HG03066 (cell line): ENCODE data around the gene TRAF3.

ENCODE experiments used
- ATAC-seq: cut with Tn5 transposase; IDR thresholded peaks from one replicate; pipeline ENCODE4 v1.9.1; 2021; ENCODE audit warnings: low read depth; ENCODE audit not compliant: unreplicated experiment

TRAF3 gene

GRCh38 chr14:102905116-102906108 lies 128.2 kb downstream of the TRAF3 start:
- ATAC-seq: no peak

DNA sequence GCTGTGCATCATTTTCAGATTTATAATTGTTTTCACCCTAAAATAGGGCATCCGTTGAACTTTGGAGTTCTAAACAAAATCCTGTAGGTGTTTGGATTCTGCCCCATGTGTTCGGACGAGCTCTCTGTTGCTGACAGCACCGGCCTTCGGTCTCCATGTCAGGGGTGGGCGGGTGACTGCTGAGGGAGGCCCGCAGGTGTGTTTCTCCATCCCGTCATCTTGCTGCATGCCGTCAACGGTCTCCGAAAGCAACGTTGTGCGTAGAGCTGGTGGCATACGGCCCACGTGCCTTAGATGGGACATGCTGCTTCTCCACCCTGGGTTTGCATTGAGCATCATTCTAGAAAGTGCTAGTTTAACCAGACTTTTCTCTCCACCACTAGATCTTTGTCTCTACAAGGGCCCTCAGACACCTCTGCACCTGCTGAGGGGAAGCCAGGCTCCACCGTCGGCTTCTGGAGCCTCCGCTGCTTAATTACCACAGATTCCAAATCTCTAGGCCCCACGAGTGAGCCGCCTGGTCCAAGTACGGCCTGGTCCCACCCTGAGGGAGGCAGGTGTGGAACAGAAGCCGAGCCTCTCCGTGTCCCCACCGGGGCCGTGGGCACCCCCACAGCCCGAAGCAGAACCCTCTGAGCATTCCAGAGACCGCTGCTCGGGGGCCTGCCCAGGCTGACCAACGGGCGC lies 129.5 kb downstream of the TRAF3 start:
- ATAC-seq: no peak

GRCh38 chr14:102907303-102907844 lies 130.1 kb downstream of the TRAF3 start:
- no peak for ATAC-seq

DNA sequence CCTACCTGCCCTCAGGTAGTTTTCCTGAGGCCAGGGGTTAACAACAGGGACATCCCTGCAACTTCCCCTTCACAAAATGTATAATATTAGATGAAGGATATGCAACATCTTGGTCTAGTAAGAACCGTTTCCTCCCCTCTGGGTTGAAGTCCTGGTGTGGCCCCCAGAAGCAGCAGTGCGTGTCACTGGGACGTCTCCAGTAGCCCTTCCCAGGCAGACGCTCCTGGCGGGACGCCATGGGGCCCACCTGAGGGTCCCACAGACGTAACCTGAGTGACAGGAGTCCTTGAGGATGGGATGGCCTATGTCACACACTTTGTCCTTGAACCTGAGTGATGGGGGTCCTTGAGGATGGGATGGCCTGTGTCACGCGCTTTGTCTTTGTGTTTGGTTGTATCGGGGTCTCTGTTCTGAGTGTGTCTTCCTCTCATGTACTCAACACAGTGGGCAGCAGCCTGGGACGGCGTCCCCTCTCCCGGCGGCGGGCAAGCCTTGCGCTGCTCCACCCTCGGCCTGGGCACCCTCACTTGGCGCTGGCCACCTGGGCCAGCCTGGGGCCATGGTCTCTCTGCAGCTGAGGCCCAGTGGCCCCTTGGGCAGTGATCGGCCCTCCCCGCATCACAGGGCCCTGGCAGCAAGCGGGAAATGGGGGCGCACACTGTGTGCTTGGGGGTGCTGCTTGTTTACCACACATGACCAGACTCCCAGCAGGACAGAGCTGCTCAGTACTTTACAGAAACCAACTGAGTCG lies 130.9 kb downstream of the TRAF3 start:
- no peak for ATAC-seq

DNA sequence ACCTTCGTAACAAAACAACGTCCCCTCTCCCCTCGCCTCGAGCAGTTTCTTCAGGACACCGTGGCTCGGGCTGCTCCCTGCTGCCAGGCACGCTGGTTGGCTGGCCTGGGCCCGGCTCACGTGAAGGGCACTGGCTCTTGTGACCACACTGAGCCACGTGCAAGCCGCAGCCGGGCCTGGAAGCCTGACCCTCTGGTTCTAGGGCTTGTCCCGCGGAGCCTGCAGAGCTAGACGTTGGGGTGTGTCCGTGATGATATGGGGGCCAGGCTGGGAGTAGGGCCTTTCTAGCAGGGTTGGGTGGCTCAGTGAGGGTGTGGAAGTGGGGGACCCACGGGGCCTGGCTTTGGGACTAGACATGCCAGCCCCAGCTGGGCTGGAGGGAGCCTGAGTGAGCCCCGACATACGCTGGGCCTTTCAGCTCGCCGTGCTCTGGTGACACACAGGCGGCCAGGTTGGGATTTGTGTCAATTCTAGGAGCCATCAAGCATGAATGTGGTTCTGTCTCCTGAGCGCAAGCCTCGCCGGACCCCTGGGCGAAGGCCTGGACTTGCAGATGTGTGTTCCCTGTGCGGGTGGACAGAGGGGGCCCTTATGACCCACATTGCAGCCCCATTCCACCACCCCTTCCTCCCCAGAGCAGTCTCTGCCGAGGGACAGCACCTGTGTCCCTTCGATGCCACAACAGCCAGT lies 131.7 kb downstream of the TRAF3 start:
- ATAC-seq: no peak

DNA sequence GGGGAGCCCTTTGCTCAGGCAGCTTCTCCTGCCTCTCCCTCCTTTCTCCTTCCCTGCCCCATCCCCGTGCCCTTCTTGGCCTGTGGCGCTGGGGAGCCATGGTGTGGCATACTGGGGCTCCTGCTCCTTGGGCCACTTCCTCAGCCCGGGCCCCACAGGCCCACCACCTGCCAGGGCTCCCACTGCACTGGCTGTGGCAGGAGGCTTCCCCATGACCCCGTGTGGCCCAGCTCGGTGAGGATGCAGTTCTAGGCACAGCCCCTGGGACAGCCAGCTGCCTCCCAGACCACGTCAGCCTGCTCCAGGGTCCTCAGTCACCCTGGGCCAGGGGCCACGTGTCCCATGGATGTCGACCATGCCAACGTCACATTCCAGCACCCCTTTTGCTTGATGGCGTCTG lies 132.2 kb downstream of the TRAF3 start:
- no peak for ATAC-seq

- ATAC-seq: no peak
These were observed 132.7 kb downstream of the TRAF3 start for GRCh38 chr14:102909911-102910310.

- ATAC-seq: no peak
These were observed 133.2 kb downstream of the TRAF3 start for GRCh38 chr14:102910442-102910841.

DNA sequence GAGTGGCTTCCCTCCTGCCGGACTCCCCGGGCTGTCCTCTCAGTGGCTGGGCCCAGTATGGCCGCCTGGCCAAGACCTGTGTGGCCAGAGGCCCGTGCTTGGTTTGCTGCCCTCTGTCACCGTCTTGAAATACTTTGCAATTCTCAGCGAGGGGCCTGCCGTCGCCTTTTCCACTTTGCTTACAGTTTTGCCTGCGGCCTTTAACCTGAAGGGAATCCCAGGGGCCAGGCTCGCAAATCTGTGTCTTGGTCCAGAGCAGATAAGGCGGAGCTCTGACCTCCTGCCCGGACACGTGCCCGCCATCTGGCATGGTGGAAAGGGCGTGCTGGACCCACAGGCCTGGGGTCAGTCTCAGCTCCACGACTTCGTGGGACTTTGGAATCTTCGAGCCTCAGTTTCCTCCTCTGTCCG lies 134.3 kb downstream of the TRAF3 start:
- ATAC-seq: no peak

DNA sequence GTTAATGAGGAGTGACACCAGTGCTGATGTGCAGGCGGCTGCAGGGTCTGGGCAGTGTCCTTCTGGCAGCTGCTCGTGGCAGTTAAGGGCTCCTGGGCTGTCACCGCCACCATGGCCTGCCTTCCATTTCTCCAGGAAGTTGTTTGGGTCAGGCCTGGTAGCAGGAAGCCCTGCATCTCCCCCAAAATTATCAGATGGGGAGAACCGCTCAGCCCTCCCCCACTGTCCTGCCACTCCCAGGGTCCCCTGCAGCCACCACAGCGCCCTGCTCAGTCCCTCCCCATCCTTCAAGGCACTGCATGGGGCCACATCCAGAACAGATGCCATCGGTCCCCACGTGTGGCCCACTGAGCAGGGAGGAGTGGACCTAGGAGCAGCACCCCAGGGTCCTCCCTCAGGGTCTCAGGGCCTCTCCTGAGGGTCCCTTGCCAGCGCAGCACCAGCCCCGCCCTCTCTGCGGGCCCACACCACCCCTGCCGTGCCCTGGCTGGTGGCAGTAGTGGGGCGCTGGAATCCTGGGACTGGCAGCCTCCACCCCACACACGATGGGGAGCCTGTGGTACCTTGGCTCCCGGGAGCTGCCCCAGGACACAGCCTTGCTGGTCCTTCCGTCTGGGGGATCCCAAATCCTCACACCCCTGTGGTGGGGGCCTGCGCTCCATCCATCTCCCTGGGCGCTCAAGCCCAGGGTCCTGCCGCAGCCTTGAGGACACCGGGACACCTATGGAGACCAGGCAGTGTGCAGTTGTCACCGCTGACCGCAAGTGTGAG lies 134.9 kb downstream of the TRAF3 start:
- ATAC-seq: no peak

DNA sequence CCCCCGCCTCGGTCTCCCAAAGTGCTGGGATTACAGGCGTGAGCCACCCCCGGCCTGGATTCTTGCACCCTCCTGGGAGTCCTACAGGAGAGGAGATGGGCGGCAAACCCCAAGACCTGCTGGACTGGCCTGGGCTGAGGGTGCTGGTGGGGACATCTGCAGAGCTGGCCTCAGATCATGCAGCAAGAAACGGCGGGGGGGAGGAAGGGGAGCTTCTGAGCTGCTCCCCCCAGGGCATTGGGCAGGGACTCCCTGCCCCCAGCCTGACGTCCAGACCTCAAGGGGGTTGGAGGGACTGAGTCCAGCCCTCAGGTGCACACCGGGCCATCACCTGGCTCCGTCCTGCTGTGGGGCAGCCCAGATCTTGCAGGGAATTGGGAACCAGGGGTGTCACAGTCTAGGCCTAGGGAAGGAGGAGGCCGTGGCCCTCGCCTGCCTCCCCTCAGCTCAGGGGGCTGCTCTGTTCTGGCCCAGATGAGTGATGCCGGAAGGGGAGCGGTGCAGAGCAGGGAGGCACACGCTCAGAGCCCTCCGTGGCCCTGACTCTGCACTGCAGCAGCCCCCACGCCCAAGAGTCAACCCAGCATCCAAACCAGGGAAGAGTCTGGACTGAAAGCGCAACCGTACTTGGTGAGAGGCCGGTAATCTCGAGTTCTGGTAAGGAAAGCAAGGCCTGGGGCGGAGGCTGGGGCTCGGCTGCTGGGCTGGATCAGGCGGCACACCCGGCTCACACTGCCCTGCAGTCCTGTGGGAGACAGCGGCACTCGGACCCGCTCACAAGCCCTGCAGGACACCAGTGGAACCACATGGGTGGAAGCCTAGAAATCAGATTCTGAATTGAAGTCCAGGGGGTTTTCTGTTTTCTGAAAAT lies 136.3 kb downstream of the TRAF3 start:
- no peak for ATAC-seq

- no peak for ATAC-seq
These were observed 137.4 kb downstream of the TRAF3 start for GRCh38 chr14:102914474-102915291.

- no peak for ATAC-seq
These were observed 138.3 kb downstream of the TRAF3 start for GRCh38 chr14:102915292-102916110.

DNA sequence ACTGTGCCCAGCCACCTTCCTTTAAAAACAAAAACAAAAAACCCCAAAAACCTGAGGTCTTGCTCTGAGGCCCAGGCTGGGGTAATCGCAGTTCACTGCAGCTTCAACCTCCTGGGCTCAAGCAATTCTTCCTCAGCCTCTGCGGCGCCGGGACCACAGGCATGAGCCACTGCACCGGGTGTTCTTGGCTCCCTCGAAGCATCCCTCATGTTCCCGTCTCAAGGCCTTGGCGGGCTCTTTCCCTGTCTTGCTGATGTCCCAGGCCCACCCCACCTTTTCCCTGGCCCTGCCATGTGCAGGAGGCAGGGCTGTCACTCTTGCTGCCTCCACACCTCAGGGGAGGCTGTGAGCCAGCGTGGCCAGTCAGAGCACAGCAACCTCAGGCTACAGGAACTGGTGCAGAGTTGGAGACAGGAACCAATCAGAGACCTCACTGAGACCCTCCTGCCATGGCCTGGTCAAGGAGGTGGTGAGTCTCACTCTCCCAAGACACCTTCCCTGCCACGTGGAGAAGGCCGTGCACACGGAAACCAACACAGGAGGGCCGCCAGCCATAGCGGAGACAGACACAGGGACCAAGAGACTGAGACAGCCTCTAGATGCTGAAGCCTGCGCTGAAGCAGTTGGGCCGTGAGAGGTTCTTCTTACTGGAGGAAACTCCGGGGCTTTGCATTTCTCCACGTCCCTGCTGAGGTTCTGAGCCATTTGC lies 139.3 kb downstream of the TRAF3 start:
- ATAC-seq: no peak

DNA sequence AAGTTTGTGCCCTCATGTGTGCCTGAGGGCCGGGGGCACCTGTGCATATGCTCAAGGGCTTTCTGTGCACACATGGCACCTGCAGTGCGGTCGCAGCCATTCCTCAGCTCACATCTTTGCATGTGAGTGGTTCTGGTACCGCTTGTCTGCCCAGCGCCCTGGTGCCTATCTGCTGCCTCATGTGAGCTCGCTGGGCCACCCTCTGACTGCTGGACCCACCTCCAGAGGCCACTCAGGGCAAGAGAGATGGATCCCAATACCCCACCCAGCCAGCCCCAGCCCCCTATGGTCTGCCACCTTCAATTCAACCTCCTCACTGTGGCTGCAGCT lies 139.8 kb downstream of the TRAF3 start:
- no peak for ATAC-seq

GRCh38 chr14:102917469-102918211 lies 140.4 kb downstream of the TRAF3 start:
- ATAC-seq: no peak
